Inflammatory macrophage treated with lipopolysaccharide for 4 hours (primary cell): ENCODE measurements around the gene NCAM2.

Experiments used
- DNase-seq: peaks from one replicate; pipeline ENCODE4 v3.0.0-alpha.2; 2020

NCAM2 gene

GRCh38 chr21:21231913-21232312 is 233.7 kb downstream of the NCAM2 start:
- DNase-seq, result no peak

DNA sequence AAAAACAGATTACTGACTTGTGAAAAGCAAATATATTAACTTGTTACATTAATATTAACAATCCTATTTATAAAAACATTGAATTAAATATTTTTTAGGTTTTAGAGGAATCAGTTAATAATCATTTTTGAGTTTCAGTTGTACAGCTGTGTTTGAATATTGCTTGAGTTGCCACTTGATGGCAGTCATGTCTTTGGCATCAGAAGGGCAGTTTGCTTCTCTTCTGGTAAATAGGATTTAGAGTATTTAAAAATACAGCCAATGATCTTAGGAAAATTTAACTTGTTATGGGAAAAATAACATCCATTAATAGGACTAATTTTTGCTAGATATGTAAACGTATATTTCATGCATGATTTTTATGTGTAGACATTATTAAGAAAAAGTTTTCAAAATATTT is 234.1 kb downstream of the NCAM2 start:
- no peak for DNase-seq

DNA sequence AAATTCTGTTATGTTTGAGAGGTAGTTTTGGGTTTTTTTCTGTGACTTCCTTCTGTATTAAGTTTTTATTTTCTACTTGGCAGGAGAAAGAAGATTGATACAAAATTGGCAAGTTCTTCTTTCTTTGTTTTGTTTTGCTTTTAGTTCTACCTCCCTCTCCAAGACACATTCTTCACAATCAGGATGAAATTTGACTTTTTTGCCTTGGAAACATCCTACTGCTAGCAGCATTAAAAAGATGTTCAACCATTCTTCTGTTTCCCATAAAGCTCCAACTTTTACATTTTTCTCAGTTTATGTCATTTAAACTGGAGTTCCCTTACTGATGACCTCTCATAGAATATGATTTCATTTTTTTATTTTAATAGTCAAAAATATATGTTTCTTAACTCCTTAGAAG is 234.8 kb downstream of the NCAM2 start:
- no peak for DNase-seq

DNA sequence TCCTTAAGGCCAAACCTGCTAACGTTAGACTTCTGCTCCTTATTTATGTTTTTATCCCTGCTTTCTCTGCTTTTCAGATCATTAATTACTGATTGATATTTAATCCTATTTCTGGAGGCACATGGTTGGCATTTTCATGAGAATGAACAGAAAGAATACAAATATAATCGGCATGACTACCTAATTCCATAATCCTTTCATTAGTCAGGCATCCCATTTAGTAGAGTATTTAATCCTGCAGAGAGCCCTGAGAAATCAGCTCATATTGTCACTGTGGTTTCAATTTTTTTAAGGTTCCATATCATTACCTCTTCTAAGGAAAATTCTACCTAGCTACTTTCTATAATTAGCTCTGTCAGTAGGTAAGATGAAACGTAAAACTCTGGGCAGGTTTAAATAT is 238.8 kb downstream of the NCAM2 start:
- DNase-seq, result no peak

DNA sequence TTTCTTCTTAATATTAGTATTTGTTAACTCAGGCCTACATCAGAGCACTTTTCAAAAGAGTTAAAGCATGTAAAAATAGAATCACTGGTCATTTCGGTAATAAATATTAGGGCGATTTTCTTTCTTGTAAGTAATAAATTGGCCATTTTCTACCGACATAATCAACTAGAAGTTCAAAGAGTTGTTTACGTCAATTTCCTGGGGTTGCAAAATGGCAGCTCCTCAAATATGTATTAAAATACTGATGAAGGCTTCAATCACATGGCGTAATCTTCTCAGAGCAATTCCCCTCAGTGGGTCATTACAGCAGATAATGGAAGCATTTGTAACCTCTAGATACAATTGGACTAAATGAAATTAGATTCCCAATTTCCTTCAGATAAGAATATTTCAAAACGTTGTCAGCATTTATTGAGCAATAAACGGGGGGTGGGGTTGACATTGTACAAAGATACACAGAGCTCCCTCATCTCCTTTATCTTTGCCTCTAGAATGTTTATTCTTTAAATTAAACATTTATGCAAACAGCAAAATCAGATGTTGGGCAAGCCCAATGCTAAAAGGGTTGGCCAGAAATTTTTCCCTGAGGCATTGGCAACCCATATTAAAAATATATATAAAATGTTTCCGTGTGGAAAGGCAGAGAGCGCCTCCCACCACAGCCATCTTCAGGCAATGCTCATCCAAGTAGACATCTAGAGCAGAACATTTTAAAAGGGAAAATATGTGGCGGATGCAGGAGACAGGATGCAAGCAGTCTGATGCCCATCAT is 240.6 kb downstream of the NCAM2 start:
- no peak for DNase-seq

- no peak for DNase-seq
Measured at GRCh38 chr21:21241391-21241790, 243.2 kb downstream of the NCAM2 start.

- DNase-seq, result no peak
Measured at GRCh38 chr21:21246007-21246406, 247.8 kb downstream of the NCAM2 start.

DNA sequence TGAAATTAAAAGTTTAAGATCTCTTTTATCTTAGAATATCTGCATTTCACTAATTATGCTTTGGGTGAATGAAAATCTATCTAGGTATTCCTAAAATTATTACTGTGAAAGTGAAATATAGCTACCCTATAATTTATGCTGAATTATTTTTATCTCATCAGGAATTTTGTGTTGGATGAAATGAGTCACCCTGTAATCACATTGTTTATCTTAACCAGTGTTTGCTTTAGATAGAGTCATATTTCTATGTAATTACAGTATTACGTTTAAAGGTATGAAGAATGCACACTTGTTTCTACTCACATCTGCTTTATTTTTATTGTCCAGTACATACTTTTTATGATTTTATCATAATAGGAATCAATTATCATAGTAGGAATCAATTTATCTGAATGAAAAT is 249.2 kb downstream of the NCAM2 start:
- DNase-seq, result no peak

DNA sequence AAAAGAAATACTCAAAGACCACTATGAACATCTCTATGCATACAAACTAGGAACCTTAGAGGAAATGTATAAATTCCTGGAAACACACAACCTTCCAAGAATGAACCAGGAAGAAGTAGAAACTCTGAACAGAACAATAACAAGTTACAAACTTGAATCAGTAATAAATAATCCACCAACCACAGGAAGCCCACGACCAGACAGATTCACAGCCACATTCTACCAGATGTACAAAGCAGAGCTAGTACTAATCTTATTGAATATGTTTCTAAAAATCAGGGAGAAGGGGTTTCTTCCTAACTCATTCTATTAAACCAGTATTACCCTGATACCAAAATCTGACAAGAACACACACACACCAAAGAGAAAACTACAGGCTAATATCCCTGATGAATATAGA is 263.8 kb downstream of the NCAM2 start:
- DNase-seq, result no peak

GRCh38 chr21:21268061-21268471 is 269.9 kb downstream of the NCAM2 start:
- DNase-seq, result no peak

- DNase-seq, result no peak
Measured at GRCh38 chr21:21268885-21269284, 270.7 kb downstream of the NCAM2 start.

- no peak for DNase-seq
Measured at GRCh38 chr21:21279193-21279901, 281.1 kb downstream of the NCAM2 start.

DNA sequence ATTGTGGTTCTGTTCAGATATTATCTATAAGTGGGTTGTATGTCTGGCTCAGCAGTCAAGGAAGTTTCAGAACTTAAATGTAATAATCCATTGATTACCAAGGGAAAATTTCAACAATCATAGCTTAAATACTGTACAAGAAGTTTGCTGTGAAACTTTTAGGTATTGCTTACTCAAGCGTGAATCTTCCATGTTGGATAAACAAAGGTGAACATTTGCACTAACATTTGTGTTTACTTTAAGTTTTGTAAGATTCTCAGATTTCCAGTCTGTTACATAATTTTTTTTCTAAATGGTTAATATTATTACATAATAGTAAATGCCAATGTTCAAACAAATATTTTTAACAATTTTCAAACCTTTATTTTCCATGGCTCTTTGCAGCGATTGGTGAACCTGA is 285.6 kb downstream of the NCAM2 start:
- DNase-seq, result no peak

DNA sequence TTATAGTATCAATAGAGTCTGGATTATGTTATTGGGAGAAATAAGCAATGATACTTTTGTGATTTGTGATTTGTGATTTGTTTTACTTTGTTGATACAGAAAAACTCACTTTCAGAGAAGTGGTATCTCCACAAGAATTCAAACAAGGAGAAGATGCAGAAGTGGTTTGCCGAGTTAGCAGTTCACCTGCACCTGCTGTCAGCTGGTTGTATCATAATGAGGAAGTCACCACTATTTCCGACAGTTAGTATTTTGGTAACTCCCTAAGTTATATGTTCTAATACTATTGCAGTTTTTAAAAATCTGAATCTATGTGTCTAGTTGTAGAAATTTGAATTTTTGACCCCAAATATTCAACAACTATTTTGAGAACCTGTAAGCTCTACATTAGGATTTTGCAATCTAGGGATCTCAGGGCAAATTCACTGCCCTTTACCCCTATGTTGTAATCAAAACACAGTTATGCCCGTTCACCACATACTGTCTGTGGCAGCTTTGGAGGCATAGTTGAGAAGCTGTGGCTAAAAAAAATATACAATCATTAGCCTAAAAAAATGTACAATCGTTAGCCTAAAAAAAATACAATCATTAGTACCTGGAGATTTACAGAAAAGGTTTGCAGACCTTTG is 288.1 kb downstream of the NCAM2 start:
- no peak for DNase-seq

DNA sequence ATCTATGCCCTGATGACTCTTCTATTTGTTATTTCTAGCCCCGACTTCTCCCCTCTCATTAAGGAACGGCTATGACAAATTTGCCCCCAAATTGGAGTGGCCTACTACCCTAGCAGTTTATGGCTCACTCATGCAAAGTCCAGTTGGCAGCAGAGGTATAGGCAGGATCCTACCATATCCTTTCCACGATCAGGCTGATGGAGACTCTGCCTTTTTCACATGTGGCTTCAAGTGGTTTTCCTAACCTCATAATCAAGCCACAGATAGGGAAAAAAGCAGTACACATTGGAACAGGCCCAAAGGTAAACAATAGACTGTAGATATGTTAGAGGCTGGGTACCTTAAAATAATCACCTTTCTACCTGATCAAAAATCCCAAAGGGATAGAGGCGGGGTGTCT is 292.5 kb downstream of the NCAM2 start:
- no peak for DNase-seq

GRCh38 chr21:21291883-21292569 is 293.8 kb downstream of the NCAM2 start:
- DNase-seq, result no peak

DNA sequence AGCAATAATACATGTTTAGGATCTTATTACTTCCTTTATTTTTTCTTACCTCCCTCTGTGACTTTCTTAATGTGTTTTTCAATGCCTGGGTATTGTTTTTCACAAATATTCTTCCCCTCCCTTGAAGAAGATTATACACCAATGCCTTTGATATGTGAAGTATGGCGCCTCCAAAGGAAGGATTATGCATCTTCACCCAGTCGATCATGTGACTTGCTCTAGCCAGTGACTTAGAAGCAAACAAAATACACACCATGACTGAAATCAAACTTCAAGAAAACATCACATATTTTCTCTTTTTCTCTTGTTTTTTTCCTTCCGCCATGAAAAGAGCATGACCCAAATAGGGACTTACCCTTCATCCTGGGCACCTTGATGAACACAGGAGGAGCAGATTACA is 297.1 kb downstream of the NCAM2 start:
- DNase-seq, result no peak

- no peak for DNase-seq
Measured at GRCh38 chr21:21297211-21297610, 299.0 kb downstream of the NCAM2 start.

DNA sequence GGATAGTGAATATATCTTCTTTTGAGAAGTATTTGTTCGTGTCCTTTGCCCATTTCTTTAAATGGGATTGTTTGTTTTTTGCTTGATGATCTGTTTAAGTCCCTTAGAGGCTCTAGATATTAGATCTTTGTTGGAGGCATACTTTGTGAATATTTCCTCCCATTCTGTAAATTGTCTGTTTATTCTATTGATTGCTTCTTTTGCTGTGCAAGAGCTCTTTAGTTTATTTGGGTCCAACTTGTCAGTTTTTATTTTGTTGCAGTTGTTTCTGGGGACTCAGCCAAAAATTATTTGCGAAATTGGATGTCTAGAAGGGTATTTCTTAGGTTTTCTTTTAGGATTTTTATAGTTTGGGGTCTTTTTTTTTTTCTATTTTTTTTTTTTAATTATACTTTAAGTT is 302.8 kb downstream of the NCAM2 start:
- DNase-seq, result no peak

- no peak for DNase-seq
Measured at GRCh38 chr21:21309510-21309909, 311.3 kb downstream of the NCAM2 start.

DNA sequence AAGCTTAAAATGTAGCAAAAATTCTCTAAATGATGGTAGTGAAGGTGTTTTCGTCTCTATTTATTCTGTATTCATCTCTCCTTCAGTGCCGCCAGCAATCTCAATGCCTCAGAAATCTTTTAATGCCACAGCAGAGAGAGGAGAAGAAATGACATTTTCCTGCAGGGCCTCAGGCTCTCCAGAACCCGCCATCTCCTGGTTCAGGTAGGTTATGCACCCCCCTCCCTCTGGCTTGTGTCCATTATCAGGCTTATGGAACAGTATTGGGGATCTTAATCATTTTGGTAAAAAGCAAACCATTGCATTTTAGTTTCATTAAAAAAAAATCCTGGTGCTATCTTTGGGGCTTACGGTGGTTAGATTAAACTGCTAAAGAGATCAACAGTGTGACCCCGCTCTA is 326.1 kb downstream of the NCAM2 start:
- no peak for DNase-seq

DNA sequence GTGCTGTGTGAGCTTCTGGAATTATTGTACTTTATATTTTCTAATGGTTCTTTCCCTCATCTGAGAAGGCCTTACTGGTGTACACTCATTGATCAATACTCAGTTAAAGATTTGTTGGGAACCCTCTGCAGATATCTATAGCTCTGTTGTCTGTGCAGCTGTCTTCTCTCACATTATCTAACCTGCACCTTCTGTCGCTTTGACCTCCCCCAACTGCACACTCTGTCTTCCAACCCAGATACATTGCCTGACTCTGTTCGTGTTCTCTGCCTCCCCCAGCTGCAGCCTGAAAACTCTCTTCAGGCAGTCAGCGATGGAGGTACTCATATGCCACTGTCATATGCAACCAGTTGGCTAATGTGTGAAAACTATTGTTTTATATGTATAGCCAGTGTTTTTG is 334.3 kb downstream of the NCAM2 start:
- DNase-seq, result no peak

- no peak for DNase-seq
Measured at GRCh38 chr21:21341041-21341440, 342.8 kb downstream of the NCAM2 start.

DNA sequence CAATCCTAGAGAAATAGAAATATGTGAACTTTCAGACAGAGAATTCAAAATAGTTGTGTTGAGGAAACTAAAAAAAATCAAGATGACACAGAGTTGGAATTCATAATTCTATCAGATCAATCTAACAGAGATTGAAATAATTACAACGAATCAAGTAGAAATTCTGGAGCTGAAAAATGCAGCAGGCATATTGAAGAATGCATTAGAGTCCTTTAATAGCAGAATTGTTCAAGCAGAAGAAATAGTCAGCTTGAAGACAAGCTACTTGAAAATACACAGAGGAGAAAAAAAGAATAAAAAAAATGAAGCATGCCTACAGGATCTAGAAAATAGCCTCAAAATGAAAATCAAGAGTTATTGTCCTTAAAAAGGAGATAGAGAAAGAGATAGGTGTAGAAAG is 347.1 kb downstream of the NCAM2 start:
- no peak for DNase-seq
